ENCODE results near the gene PTDSS2. TPM values are rescaled to one million over a fixed set of nuclear protein-coding genes. Genes with fewer than 3 reads are reported as not detected.
A peak's percentile ranks its signal among the peaks of the same experiment; 100 is the strongest.

PTDSS2 gene
- total and polyA plus RNA-seq, 2 of the 13 experiments (the other 11 are each of a cell fraction or from before 2014, with no cell fraction given), result 21.7 to 26.4 TPM

GRCh38 chr11:518463-519202 lies 68.6 kb downstream of the PTDSS2 start (continued):
- TF ChIP-seq ZNF557 (CRISPR knock-in tag; IDR thresholded peaks at IDR 0.05) (no peak), ZNF660 (CRISPR knock-in tag; IDR thresholded peaks at IDR 0.05; ENCODE audit: borderline replicate concordance, low read depth) (no peak), ZNF253 (CRISPR knock-in tag; IDR thresholded peaks at IDR 0.05; ENCODE audit: borderline replicate concordance) (no peak), NKX3-1 (CRISPR knock-in tag; IDR thresholded peaks at IDR 0.05) (no peak), MIER2 (CRISPR knock-in tag; IDR thresholded peaks at IDR 0.05) (no peak), ZNF674 (CRISPR knock-in tag; IDR thresholded peaks at IDR 0.05; ENCODE audit: low read depth) (no peak), RERE (CRISPR knock-in tag; IDR thresholded peaks at IDR 0.05; ENCODE audit: low read depth) (no peak), ZNF703 (CRISPR knock-in tag; IDR thresholded peaks at IDR 0.05; ENCODE audit: borderline replicate concordance) (no peak), FLYWCH1 (CRISPR knock-in tag; IDR thresholded peaks at IDR 0.05) (no peak), NCOA2 (CRISPR knock-in tag; IDR thresholded peaks at IDR 0.05) (0 out of 2 replicates have a peak, but pooled peaks have one; percentile 12), ZSCAN21 (CRISPR knock-in tag; IDR thresholded peaks at IDR 0.05; ENCODE audit: borderline replicate concordance) (peak; percentile 3; the same call in 1 of the 2 replicates), ARID2 (CRISPR knock-in tag; IDR thresholded peaks at IDR 0.05; ENCODE audit: borderline replicate concordance) (no peak), CSRNP2 (CRISPR knock-in tag; conservative IDR thresholded peaks at IDR 0.05; ENCODE audit: low read depth) (no peak), HINFP (CRISPR knock-in tag; IDR thresholded peaks at IDR 0.05; ENCODE audit: low read depth) (no peak; the same call in 1 of the 2 replicates), TAF1 (CRISPR knock-in tag; IDR thresholded peaks at IDR 0.05) (no peak), HNF4A (CRISPR knock-in tag; IDR thresholded peaks at IDR 0.05) (no peak), MLX (CRISPR knock-in tag; IDR thresholded peaks at IDR 0.05) (0 out of 2 replicates have a peak, but pooled peaks have one; percentile 18)
- TF ChIP-seq, protein P1, sequence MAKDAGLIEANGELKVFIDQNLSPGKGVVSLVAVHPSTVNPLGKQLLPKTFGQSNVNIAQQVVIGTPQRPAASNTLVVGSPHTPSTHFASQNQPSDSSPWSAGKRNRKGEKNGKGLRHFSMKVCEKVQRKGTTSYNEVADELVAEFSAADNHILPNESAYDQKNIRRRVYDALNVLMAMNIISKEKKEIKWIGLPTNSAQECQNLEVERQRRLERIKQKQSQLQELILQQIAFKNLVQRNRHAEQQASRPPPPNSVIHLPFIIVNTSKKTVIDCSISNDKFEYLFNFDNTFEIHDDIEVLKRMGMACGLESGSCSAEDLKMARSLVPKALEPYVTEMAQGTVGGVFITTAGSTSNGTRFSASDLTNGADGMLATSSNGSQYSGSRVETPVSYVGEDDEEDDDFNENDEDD (CRISPR knock-in tag; IDR thresholded peaks at IDR 0.05; ENCODE audit: borderline replicate concordance), result peak; percentile 68
